IMR-90 (cell line): ENCODE measurements around the gene ZBP1. TPM values are rescaled to one million over a fixed set of nuclear protein-coding genes. Genes with fewer than 3 reads are reported as not detected.

ENCODE experiments used
- ATAC-seq: fragments of 200-7000 bp; cut with Tn5 transposase; 2 replicates; pipeline ENCODE4 v1.9.1; 2020; ENCODE audit warnings: low read depth, mild to moderate bottlenecking, moderate library complexity
- BruUV-seq: library from RNA; stranded (reverse); fragments of 400-500 nt; replicated peaks from 2 replicates; lab custom pipeline; 2021; lab: Mats Ljungman, UMichigan
- CTCF ChIA-PET: fragments of 300-600 bp; formaldehyde crosslinking; extraction: SDS; loops from one replicate; lab custom pipeline; 2021; ENCODE audit warnings: antibody characterized with exemption; lab: Yijun Ruan, JAX
- POLR2A ChIA-PET: fragments of 300-600 bp; sonication (Branson Sonifier 250); formaldehyde crosslinking; loops from one replicate; lab custom pipeline; 2022; ENCODE audit warnings: antibody characterized with exemption; ENCODE audit not compliant: unreplicated experiment; lab: Charles Lee
- DNase-seq: peaks from one replicate; pipeline ENCODE4 v3.0.0; 2013
- H2AFZ ChIP-seq: replicated peaks from 2 replicates; pipeline ENCODE3; 2013; ENCODE audit warnings: low read length, mild to moderate bottlenecking; ENCODE audit not compliant: poor library complexity
- H2AK5ac ChIP-seq: 2 replicates; pipeline ENCODE4 v1.6.1; 2013; ENCODE audit warnings: low read depth, low read length, inconsistent platforms
- H2AK9ac ChIP-seq: replicated peaks from 2 replicates; pipeline ENCODE3; 2013; ENCODE audit warnings: mild to moderate bottlenecking, low read depth, low read length, moderate library complexity; ENCODE audit not compliant: poor library complexity
- H2BK120ac ChIP-seq: 2 replicates; pipeline ENCODE4 v1.6.1; 2013; ENCODE audit warnings: low read depth, low read length, inconsistent platforms
- H2BK15ac ChIP-seq: 3 replicates; pipeline ENCODE4 v1.6.1; 2013; ENCODE audit warnings: low read depth, low read length, inconsistent platforms
- H2BK20ac ChIP-seq: 2 replicates; pipeline ENCODE4 v1.6.1; 2013; ENCODE audit warnings: low read depth, mild to moderate bottlenecking, inconsistent platforms, low read length, moderate library complexity
- H2BK5ac ChIP-seq: 2 replicates; pipeline ENCODE4 v1.6.1; 2013; ENCODE audit warnings: mild to moderate bottlenecking, low read depth, low read length, inconsistent platforms; ENCODE audit not compliant: poor library complexity, severe bottlenecking
- H3K14ac ChIP-seq: replicated peaks from 2 replicates; pipeline ENCODE4 v1.6.1; 2013; ENCODE audit warnings: low read depth, low read length, inconsistent platforms
- H3K18ac ChIP-seq: 2 replicates; pipeline ENCODE4 v1.6.1; 2013; ENCODE audit warnings: low read depth, low read length, control low read depth
- H3K23ac ChIP-seq: 2 replicates; pipeline ENCODE4 v1.6.1; 2013; ENCODE audit warnings: low read depth, low read length, inconsistent platforms
- H3K27ac ChIP-seq: 2 replicates; pipeline ENCODE4 v1.5.1; 2013; ENCODE audit warnings: mild to moderate bottlenecking, control low read depth, low read length; ENCODE audit not compliant: insufficient read depth
- H3K27me3 ChIP-seq: 2 replicates; pipeline ENCODE4 v1.6.1; 2013; ENCODE audit warnings: low read length; ENCODE audit not compliant: control insufficient read depth, insufficient read depth
- H3K36me3 ChIP-seq: 2 replicates; pipeline ENCODE4 v1.6.1; 2013; ENCODE audit warnings: low read length, mixed read lengths; ENCODE audit not compliant: control insufficient read depth, insufficient read depth
- H3K4ac ChIP-seq: 2 replicates; pipeline ENCODE4 v1.6.1; 2013; ENCODE audit warnings: low read depth, low read length, inconsistent platforms
- H3K4me1 ChIP-seq: 2 replicates; pipeline ENCODE4 v1.6.1; 2013; ENCODE audit warnings: low read length, mixed read lengths; ENCODE audit not compliant: control insufficient read depth, insufficient read depth
- H3K4me2 ChIP-seq: 2 replicates; pipeline ENCODE4 v1.6.1; 2013; ENCODE audit warnings: low read depth, mild to moderate bottlenecking, control low read depth, low read length, moderate library complexity
- H3K4me3 ChIP-seq: 2 replicates; pipeline ENCODE4 v1.5.1; 2013; ENCODE audit warnings: low read depth, mild to moderate bottlenecking, control low read depth, low read length, moderate library complexity; ENCODE audit not compliant: insufficient read depth
- H3K56ac ChIP-seq: 2 replicates; pipeline ENCODE4 v1.6.1; 2013; ENCODE audit warnings: low read length, inconsistent platforms; ENCODE audit not compliant: insufficient read depth; ENCODE audit errors: extremely low read depth
- H3K79me1 ChIP-seq, 2 experiments: 2 replicates each; pipeline ENCODE4 v1.6.1; 2013; ENCODE audit warnings: low read length in 2 of 2, inconsistent platforms in 1 of 2, low read depth in 1 of 2
- H3K9ac ChIP-seq: 2 replicates; pipeline ENCODE4 v1.6.1; 2013; ENCODE audit warnings: low read depth, low read length, control low read depth
- H3K9me1 ChIP-seq: 2 replicates; pipeline ENCODE4 v1.6.1; 2013; ENCODE audit warnings: low read length, inconsistent platforms; ENCODE audit not compliant: insufficient read depth
- H3K9me3 ChIP-seq: 2 replicates; pipeline ENCODE4 v1.6.1; 2013; ENCODE audit warnings: low read length; ENCODE audit not compliant: control insufficient read depth, insufficient read depth
- H4K20me1 ChIP-seq: 2 replicates; pipeline ENCODE4 v1.6.1; 2013; ENCODE audit warnings: low read length, inconsistent platforms; ENCODE audit not compliant: insufficient read depth
- H4K5ac ChIP-seq: 2 replicates; pipeline ENCODE4 v1.6.1; 2013; ENCODE audit warnings: mild to moderate bottlenecking, low read depth, low read length, control low read depth
- H4K8ac ChIP-seq, 2 experiments: 2 replicates each; pipeline ENCODE4 v1.6.1; 2013; ENCODE audit warnings: low read depth in 2 of 2, low read length in 2 of 2, control low read depth in 1 of 2, inconsistent platforms in 1 of 2
- H4K91ac ChIP-seq: 2 replicates; pipeline ENCODE4 v1.6.1; 2013; ENCODE audit warnings: low read depth, low read length, inconsistent platforms; ENCODE audit not compliant: insufficient read depth
- BHLHE40 ChIP-seq: fragments of 150-350 bp; IDR thresholded peaks from 2 replicates; pipeline ENCODE4 v1.6.1; 2016; ENCODE audit warnings: mild to moderate bottlenecking, low read depth, low read length
- CEBPB ChIP-seq: IDR thresholded peaks from 2 replicates; pipeline ENCODE4 v1.6.1; 2012; ENCODE audit warnings: low read depth, low read length, improper control_type of control experiment
- CHD1 ChIP-seq: IDR thresholded peaks from 2 replicates; pipeline ENCODE4 v1.6.1; 2012; ENCODE audit warnings: low read depth, low read length, improper control_type of control experiment
- FOS ChIP-seq: fragments of 150-350 bp; IDR thresholded peaks from 2 replicates; pipeline ENCODE4 v1.6.1; 2016; ENCODE audit warnings: low read depth, low read length
- MAFK ChIP-seq: IDR thresholded peaks from 2 replicates; pipeline ENCODE4 v1.6.1; 2012; ENCODE audit warnings: low read depth, low read length, improper control_type of control experiment
- MXI1 ChIP-seq: IDR thresholded peaks from 2 replicates; pipeline ENCODE4 v1.6.1; 2012; ENCODE audit warnings: low read depth, mild to moderate bottlenecking, low read length, moderate library complexity, borderline replicate concordance
- NFE2L2 ChIP-seq: fragments of 150-350 bp; IDR thresholded peaks from 2 replicates; pipeline ENCODE4 v1.6.1; 2016; ENCODE audit warnings: low read depth, mild to moderate bottlenecking, low read length
- RAD21 ChIP-seq: IDR thresholded peaks from 2 replicates; pipeline ENCODE4 v1.6.1; 2012; ENCODE audit warnings: low read length, improper control_type of control experiment
- RCOR1 ChIP-seq: IDR thresholded peaks from 2 replicates; pipeline ENCODE4 v1.6.1; 2012; ENCODE audit warnings: mild to moderate bottlenecking, low read length, improper control_type of control experiment; ENCODE audit not compliant: insufficient replicate concordance
- RFX5 ChIP-seq: IDR thresholded peaks from 2 replicates; pipeline ENCODE4 v1.8.0; 2012; ENCODE audit warnings: low read depth, mild to moderate bottlenecking, low read length, moderate library complexity
- SMC3 ChIP-seq: fragments of 150-350 bp; IDR thresholded peaks from 2 replicates; pipeline ENCODE4 v1.6.1; 2016; ENCODE audit warnings: low read depth, mild to moderate bottlenecking, antibody characterized with exemption, low read length, moderate library complexity
- WGBS, 2 experiments: methylation state at CpG; one replicate each; pipeline versions ENCODE4 v1.1.5 to v1.1.7; 2013; ENCODE audit warnings: missing lambda C conversion rate in 2 of 2; ENCODE audit not compliant: insufficient read length in 1 of 2; ENCODE audit errors: extremely low coverage in 2 of 2; 5-methylcytosine and 5-hydroxymethylcytosine counted together
- dilution Hi-C: fragments of 300-500 bp; cut with HindIII; formaldehyde crosslinking; loops from one replicate; pipeline ENCODE4 v1.14.3; 2018; ENCODE audit warnings: low sequenced_read_pairs; ENCODE audit not compliant: unreplicated experiment
- in situ Hi-C: fragments of 300-500 bp; cut with MboI; formaldehyde crosslinking; loops from 3 replicates; pipeline ENCODE4 v1.14.3; 2019; ENCODE audit warnings: low sequenced_read_pairs, inconsistent platforms, mixed read lengths
- intact Hi-C: fragments of 100-400 bp; cut with micrococcal nuclease; formaldehyde crosslinking; loops from 2 replicates; pipeline ENCODE4 v1.10.0; 2022
- polyA plus RNA-seq, 3 experiments: library from polyadenylated mRNA; depleted of rRNA; stranded (reverse); fragments of >200 nt; gene quantifications; 2 replicates each; pipeline ENCODE4 v1.2.3, GENCODE V29; 2012; ENCODE audit warnings: low replicate concordance in 1 of 3
- total RNA-seq: library from RNA; depleted of rRNA; stranded (reverse); fragments of >200 nt; gene quantifications from 2 replicates; pipeline ENCODE4 v1.2.3, GENCODE V29; 2012
- TF ChIP-seq, protein P1 (sequence below): conservative IDR thresholded peaks from 2 replicates; pipeline ENCODE4 v1.5.1; 2012; ENCODE audit warnings: mild to moderate bottlenecking, low read depth, low read length, improper control_type of control experiment
- TF ChIP-seq, protein P2 (sequence below): fragments of 150-350 bp; IDR thresholded peaks from 2 replicates; pipeline ENCODE4 v1.6.1; 2017; ENCODE audit warnings: mild to moderate bottlenecking, antibody characterized with exemption, low read length, low read depth
- TF ChIP-seq, protein P3 (sequence below): fragments of 150-350 bp; IDR thresholded peaks from 2 replicates; pipeline ENCODE4 v1.6.1; 2016; ENCODE audit warnings: low read depth, mild to moderate bottlenecking, low read length, moderate library complexity, borderline replicate concordance

Gene ZBP1
- total and polyA plus RNA-seq, 2 of the 4 experiments (the other 2 are of a cell fraction) = not detected

DNA sequence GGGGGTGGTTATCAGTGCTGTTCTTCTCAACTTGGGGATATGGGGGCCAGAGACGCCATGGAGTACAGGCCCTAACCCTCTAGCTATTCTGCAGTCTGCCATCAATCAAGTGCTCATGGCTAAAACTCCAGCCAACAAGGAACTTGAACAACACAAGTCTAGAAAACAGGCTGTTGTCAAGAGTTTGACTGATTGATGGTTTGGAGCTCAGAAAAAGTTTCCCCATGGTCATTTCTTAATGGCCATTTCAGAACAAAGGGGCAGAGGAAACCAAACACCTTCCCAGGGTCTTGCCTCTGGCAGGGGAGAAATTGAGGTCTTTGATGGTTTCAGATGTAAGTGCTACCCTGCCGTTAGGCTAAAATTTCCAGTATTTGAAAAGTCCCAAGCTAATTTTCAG lies 44.2 kb downstream of the ZBP1 start:
- Histone ChIP-seq H3K23ac (no peak overlapping the region), H2AK9ac (no peak overlapping the region), H3K9ac (no peak overlapping the region), H3K14ac (no peak overlapping the region), H3K27me3 (peaks cover 29% of the 10 kb centered on the region), H4K8ac (no peak overlapping the region), H3K4me1 (no peaks in the 10 kb centered on the region), H3K27ac (no peak overlapping the region), H2AK5ac (no peak overlapping the region), H3K4ac (no peak overlapping the region), H3K4me3 (no peak overlapping the region), H3K56ac (no peak overlapping the region), H2BK120ac (no peak overlapping the region), H3K79me1 (no peaks in the 10 kb centered on the region), H3K36me3 (no peaks in the 10 kb centered on the region), H4K20me1 (no peaks in the 10 kb centered on the region), H2BK5ac (no peak overlapping the region), H2BK20ac (no peak overlapping the region), H2BK15ac (no peak overlapping the region), H2AFZ (no peak overlapping the region), H4K5ac (no peak overlapping the region), H3K9me3 (no peaks in the 10 kb centered on the region), H3K9me1 (no peaks in the 10 kb centered on the region), H4K91ac (no peak overlapping the region), H3K4me2 (no peak overlapping the region), H3K18ac (no peak overlapping the region)
- ATAC-seq (no peak), DNase-seq (no peak)
- ChIA-PET POLR2A (no interaction called here), CTCF (no interaction called here)
- TF ChIP-seq, protein P1, sequence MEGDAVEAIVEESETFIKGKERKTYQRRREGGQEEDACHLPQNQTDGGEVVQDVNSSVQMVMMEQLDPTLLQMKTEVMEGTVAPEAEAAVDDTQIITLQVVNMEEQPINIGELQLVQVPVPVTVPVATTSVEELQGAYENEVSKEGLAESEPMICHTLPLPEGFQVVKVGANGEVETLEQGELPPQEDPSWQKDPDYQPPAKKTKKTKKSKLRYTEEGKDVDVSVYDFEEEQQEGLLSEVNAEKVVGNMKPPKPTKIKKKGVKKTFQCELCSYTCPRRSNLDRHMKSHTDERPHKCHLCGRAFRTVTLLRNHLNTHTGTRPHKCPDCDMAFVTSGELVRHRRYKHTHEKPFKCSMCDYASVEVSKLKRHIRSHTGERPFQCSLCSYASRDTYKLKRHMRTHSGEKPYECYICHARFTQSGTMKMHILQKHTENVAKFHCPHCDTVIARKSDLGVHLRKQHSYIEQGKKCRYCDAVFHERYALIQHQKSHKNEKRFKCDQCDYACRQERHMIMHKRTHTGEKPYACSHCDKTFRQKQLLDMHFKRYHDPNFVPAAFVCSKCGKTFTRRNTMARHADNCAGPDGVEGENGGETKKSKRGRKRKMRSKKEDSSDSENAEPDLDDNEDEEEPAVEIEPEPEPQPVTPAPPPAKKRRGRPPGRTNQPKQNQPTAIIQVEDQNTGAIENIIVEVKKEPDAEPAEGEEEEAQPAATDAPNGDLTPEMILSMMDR = no peak
- TF ChIP-seq NFE2L2 (no peak), RAD21 (no peak), CEBPB (no peak), RCOR1 (no peak), CHD1 (no peak), BHLHE40 (no peak), RFX5 (no peak), MAFK (no peak), SMC3 (no peak), MXI1 (no peak), FOS (no peak)
- TF ChIP-seq, protein P2, sequence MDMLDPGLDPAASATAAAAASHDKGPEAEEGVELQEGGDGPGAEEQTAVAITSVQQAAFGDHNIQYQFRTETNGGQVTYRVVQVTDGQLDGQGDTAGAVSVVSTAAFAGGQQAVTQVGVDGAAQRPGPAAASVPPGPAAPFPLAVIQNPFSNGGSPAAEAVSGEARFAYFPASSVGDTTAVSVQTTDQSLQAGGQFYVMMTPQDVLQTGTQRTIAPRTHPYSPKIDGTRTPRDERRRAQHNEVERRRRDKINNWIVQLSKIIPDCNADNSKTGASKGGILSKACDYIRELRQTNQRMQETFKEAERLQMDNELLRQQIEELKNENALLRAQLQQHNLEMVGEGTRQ = no peak
- TF ChIP-seq, protein P3, sequence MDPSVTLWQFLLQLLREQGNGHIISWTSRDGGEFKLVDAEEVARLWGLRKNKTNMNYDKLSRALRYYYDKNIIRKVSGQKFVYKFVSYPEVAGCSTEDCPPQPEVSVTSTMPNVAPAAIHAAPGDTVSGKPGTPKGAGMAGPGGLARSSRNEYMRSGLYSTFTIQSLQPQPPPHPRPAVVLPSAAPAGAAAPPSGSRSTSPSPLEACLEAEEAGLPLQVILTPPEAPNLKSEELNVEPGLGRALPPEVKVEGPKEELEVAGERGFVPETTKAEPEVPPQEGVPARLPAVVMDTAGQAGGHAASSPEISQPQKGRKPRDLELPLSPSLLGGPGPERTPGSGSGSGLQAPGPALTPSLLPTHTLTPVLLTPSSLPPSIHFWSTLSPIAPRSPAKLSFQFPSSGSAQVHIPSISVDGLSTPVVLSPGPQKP = no peak
- in situ Hi-C loops = no loop called here
- dilution Hi-C loops = no loop called here
- no TSS peak for BruUV-seq
- intact Hi-C loops = no loop called here
- WGBS, 2 experiments = no CpG with 5 or more reads among the region's 2 CpGs
